ENCODE measurements around the gene ARFGAP3. TPM values are rescaled to one million over a fixed set of nuclear protein-coding genes. Genes with fewer than 3 reads are reported as not detected.

The ARFGAP3 gene
- total RNA-seq, 2 experiments from 2014 or later = 34.5 to 38.0 TPM

DNA sequence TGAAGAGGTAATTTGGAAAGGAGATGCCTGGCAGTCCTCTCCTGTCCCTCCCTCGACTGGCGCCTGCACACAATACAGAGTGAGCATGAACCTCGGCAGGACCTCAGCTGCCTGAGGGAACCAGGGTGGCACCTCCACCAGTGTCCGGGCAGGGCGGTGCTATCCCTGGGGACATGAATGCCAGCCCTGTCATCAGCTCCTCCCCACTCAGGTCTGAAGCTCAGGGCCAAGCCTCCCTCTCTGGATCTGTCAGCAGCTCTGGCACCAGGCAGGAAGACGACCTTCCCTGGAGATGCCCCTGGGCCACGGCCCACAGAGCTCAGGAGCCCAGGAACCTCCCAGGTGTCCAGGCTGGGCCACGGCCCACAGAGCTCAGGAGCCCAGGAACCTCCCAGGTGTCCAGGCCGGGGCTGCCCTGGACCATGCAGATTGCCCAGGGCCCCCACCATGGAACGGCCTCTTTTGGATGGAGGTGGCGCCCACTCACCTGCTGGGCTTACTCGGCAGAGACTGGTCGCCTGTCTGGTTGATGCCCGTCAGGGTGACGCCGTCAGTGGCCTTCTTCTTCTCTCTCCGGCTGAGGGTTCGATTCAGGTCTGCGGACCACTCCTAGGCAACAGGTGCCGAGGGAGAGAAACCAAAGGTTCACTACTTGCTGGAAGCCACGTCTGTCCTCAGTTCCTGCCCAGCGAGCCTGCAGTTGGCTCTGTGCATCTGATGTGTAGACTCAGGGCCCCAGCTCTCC, 21.7 kb upstream of the ARFGAP3 start:
- Mint-ChIP-seq H3K4me1 (no peaks in the 10 kb centered on the region), H3K9me3 (no peaks in the 10 kb centered on the region), H3K27ac (no peak overlapping the region), H3K4me3 (no peak overlapping the region), H3K27me3 (no peaks in the 10 kb centered on the region), H3K36me3 (no peaks in the 10 kb centered on the region)
- no peak for DNase-seq
- no peak for ATAC-seq (ENCODE audit: low read depth)
- POLR2A ChIA-PET = no interaction called here

DNA sequence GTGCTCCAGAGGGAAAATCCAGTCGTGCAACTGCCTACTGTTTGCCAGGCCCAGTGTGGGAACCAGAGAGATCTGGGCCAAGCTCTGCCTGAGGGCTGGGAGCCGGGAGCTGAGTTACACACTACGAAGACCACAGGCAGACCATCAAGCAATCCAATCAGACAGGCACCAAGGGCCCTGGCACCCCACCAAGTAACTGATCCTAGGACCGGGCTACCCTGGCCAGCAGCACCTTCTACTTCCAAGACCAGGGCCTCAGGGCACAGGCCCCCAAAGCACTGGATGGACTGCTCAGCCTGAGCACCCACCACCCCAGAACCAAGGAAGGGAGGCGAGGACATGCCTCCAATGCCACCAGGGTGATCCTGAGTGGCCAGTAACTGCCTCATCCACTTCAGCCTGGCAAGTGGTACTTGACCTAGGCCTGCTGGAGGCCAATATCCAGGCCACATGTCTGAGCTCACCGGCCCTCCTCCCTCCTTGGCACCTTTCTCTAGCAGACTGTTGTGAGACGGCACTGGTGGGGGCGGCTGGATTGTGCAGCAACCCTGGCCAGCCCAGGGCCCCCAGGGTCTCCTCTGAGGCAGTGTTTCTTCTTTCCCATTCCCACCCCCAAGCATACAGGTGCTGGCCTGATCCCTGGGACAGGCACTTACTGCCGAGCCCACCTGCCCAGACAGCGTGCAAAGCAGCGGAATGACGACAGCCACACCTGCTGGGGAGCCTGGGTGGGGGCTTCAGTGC, 20.7 kb upstream of the ARFGAP3 start:
- Mint-ChIP-seq H3K27me3 (no peaks in the 10 kb centered on the region), H3K36me3 (no peaks in the 10 kb centered on the region), H3K4me1 (no peaks in the 10 kb centered on the region), H3K27ac (no peak overlapping the region), H3K9me3 (no peaks in the 10 kb centered on the region), H3K4me3 (no peak overlapping the region)
- no peak for ATAC-seq (ENCODE audit: low read depth)
- POLR2A ChIA-PET = no interaction called here
- DNase-seq = no peak

DNA sequence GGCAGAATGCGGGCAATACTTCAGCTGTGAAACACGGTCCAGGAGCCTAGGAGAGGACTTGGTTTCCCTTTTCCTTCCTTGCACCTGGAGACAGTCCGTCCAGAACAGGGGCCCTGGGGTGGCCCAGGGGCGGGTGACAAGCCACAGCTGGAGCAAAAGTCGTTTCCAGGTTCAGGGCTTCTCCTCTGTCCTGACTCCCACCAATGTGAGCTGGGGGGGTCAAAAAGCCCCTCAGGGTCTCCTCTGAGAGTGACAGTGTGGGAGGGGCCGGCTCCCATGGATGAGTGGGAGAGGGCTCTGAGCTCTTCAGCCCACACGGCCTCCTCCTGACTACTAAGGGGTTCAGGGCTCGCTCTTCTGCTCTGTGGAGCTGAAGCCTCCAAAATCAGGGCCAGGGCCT, 20.1 kb upstream of the ARFGAP3 start:
- Mint-ChIP-seq H3K4me3 (no peak overlapping the region), H3K9me3 (no peaks in the 10 kb centered on the region), H3K36me3 (no peaks in the 10 kb centered on the region), H3K27me3 (no peaks in the 10 kb centered on the region), H3K4me1 (no peaks in the 10 kb centered on the region), H3K27ac (no peak overlapping the region)
- ATAC-seq (ENCODE audit: low read depth) (no peak), DNase-seq (no peak)
- POLR2A ChIA-PET = no interaction called here

DNA sequence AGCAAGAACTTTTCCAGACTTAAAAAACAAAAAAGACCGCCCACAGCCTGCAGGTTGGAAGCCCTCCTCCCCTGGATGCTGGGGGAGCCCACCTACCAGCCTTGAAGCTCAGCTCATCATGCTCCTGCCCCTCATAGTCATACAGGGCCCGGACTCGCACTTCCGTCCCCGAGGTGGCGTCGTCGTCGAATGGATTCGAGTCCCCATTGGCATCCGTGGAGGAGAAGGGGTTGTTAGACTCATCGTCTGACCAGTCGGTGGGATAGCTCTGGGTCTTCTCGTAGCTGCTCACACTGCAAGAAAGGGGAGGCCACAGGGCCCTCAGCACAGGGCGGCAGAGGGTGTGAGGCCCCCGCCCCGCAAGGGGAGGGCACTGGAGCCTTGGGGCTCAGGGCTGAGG, 19.0 kb upstream of the ARFGAP3 start:
- H3K27me3 Mint-ChIP-seq = no peaks in the 10 kb centered on the region
- no peak overlapping the region for H3K4me3 Mint-ChIP-seq
- H3K4me1 Mint-ChIP-seq = no peaks in the 10 kb centered on the region
- DNase-seq (no peak), ATAC-seq (ENCODE audit: low read depth) (no peak)
- POLR2A ChIA-PET = no interaction called here
- no peaks in the 10 kb centered on the region for H3K9me3 Mint-ChIP-seq
- H3K27ac Mint-ChIP-seq = no peak overlapping the region
- H3K36me3 Mint-ChIP-seq = no peaks in the 10 kb centered on the region

DNA sequence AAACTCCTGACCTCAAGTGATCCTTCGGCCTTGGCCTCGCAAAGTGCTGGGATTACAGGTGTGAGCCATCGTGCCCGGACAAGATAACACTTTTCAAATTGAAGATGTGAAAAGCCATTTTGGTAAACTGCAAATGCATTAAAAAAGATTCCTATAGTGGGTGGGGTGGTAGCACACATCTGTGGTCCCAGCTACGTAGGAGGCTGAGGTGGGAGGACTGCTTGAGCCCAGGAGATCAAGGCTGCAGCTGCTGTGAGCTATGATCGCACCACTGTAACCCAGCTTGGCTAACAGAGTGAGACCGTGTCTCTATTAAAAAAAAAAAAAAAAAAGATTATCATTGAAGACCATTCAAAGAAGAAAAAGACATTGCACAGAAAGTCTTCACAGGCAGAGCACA, 16.9 kb upstream of the ARFGAP3 start:
- DNase-seq (no peak), ATAC-seq (ENCODE audit: low read depth) (no peak)
- Mint-ChIP-seq H3K4me1 (no peaks in the 10 kb centered on the region), H3K4me3 (no peak overlapping the region), H3K36me3 (no peaks in the 10 kb centered on the region), H3K9me3 (no peaks in the 10 kb centered on the region), H3K27ac (no peak overlapping the region), H3K27me3 (no peaks in the 10 kb centered on the region)
- POLR2A ChIA-PET = interaction anchor here (1.1 kb wide), 1 partner anchor 25 kb away, joined by 3 read pairs; no protein-coding TSS in a partner anchor

DNA sequence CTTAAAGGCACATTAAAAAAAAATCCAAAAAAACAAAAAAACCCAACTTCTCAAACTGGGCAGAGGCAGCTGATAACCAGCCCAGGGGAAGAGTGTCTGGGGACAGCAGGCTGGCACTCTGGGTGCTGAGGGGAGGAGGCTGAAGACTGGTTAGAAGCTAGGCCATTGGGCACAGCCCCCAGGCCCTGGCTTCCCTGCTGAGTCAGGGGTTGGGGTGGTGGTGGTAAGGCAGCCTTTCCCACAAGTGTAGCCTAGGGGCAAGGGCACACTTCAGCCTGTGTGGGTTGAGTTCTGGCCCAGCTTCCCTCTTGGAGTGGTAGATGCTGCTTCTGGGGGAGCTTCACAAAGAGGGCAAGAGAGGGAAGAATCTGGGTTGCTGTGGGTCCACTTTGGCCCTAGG, 16.3 kb upstream of the ARFGAP3 start:
- H3K9me3 Mint-ChIP-seq = no peaks in the 10 kb centered on the region
- no peak overlapping the region for H3K4me3 Mint-ChIP-seq
- no peaks in the 10 kb centered on the region for H3K4me1 Mint-ChIP-seq
- no peaks in the 10 kb centered on the region for H3K36me3 Mint-ChIP-seq
- POLR2A ChIA-PET = interaction anchor here (1.1 kb wide), 1 partner anchor 24 kb away, joined by 3 read pairs; no protein-coding TSS in a partner anchor
- no peak overlapping the region for H3K27ac Mint-ChIP-seq
- H3K27me3 Mint-ChIP-seq = no peaks in the 10 kb centered on the region
- ATAC-seq (ENCODE audit: low read depth) = no peak
- no peak for DNase-seq

DNA sequence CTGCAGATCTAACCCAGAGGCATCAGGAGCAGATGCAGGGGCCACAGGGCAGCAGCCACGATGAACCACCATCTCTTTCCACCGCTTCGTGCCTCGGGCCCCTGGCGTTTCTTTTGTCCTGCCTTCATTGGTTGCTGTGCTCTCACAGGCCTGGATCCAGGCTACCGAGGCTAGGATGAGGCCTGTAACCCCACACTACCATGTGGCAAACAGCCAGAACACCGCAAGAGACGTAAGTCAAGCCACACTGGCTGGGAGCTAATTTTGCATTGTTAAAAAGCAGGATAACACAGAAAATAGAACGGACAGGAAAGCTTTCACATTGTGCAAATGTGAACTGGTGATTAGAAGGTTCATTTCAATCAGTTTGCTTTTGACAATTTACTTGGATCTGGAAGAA, 15.7 kb upstream of the ARFGAP3 start:
- H3K36me3 Mint-ChIP-seq = no peaks in the 10 kb centered on the region
- H3K9me3 Mint-ChIP-seq = no peaks in the 10 kb centered on the region
- no peaks in the 10 kb centered on the region for H3K4me1 Mint-ChIP-seq
- H3K27ac Mint-ChIP-seq = no peak overlapping the region
- POLR2A ChIA-PET = interaction anchor here (1.1 kb wide), 1 partner anchor 23 kb away, joined by 3 read pairs; no protein-coding TSS in a partner anchor
- no peak for DNase-seq
- H3K27me3 Mint-ChIP-seq = no peaks in the 10 kb centered on the region
- ATAC-seq (ENCODE audit: low read depth) = no peak
- H3K4me3 Mint-ChIP-seq = no peak overlapping the region

DNA sequence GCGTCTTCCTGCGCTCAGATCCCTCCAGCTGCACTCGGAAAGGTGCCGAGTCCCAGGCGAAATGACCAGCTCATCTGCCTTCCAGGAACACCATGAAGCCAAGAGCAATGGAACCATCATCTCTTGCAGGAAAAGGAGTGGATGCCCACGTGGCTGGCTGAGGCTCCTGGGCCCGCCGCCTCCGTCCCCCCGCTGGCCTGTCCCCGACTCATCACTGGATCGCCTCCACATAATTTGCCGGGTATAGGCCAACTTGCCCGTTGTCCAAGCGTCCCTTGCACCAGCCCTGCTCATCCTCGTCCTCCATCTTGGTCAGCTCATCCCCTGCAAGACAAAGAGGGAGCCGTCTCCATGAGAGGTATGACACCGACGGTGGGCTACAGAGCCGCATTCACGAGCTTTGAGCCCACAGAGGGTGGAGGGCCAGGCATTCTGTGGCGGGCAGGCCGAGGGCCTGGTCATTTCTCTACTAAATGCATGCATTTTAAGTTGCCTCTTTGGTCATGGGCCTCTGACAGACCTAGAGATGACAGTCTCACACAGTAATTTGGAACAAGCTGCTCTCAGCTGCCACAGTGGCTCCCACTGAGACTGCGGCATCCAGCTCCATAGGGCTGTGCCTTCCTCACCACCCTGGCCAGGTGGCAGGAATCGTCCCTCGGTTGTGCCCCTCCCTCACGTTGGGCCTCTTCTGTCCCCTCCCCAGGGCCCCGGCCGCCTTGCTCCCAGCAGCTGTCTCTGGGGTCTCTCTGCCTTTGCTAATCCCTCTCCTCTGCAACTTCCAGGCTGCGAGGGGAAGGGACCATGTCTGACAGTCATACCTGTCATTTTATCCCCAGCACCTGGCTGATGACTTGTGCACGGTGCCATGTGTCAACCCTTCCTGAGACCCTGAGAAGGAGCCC, 14.3 kb upstream of the ARFGAP3 start:
- ATAC-seq (ENCODE audit: low read depth) (no peak), DNase-seq (no peak)
- Mint-ChIP-seq H3K36me3 (no peaks in the 10 kb centered on the region), H3K4me1 (no peaks in the 10 kb centered on the region), H3K4me3 (no peak overlapping the region), H3K27me3 (no peaks in the 10 kb centered on the region), H3K9me3 (no peaks in the 10 kb centered on the region), H3K27ac (no peak overlapping the region)
- POLR2A ChIA-PET = interaction anchor here (1.1 kb wide), 1 partner anchor 257 kb away, joined by 3 read pairs; the partner anchor contains the start of gene POLDIP3

DNA sequence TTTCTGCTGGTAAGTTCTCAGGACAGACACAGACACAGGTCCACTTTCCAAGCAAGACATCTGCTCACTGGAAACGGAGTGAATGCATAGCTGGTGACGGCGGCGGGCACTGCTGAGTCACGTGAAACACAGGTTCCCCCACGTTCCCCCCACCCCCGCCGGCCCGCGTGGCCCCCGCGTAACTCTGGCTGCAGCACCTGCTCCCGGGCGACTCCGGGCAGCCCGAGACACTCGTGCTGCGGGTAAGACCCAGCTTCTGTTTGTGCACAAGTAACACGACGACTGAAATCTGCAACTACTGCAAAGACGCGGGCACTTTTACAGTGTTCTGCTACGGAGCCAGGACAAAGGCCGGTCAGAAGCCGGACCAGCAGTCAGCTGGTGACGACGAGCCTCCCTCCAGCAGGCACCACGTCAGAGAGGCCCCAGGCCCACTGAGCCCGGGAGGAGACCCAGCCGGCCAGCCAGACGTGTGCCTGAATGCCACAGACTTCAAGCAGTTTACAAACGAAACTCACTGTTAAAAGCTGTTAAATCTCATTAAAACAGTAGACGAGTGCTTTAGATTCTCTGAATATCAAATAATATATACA, 12.9 kb upstream of the ARFGAP3 start:
- Mint-ChIP-seq H3K27ac (no peak overlapping the region), H3K9me3 (no peaks in the 10 kb centered on the region), H3K4me1 (no peaks in the 10 kb centered on the region), H3K36me3 (no peaks in the 10 kb centered on the region), H3K4me3 (no peak overlapping the region), H3K27me3 (no peaks in the 10 kb centered on the region)
- POLR2A ChIA-PET = no interaction called here
- ATAC-seq (ENCODE audit: low read depth) (no peak), DNase-seq (no peak)

DNA sequence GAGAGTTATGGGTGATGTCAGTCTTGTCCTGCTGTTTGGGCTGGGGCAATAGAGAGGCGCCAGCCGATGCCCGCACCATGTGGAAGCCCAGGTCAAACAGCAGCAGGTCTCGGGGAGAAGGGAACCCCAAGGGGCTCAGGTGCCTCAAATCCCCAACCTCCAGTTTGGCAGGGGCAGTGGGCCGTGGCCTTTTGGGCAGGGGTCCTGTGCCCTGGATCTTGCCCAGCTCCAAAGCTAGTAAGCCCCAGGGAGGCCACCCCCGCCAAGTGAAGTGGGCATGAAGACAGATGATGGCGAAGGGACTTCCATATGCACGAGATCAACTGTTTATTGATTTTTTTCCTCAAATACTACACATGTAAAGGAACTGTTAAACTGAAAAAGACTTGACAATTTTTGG, 12.4 kb upstream of the ARFGAP3 start:
- Mint-ChIP-seq H3K4me1 (no peaks in the 10 kb centered on the region), H3K4me3 (no peak overlapping the region), H3K36me3 (no peaks in the 10 kb centered on the region), H3K27me3 (no peaks in the 10 kb centered on the region), H3K27ac (no peak overlapping the region), H3K9me3 (no peaks in the 10 kb centered on the region)
- ATAC-seq (ENCODE audit: low read depth) (no peak), DNase-seq (no peak)
- POLR2A ChIA-PET = no interaction called here

DNA sequence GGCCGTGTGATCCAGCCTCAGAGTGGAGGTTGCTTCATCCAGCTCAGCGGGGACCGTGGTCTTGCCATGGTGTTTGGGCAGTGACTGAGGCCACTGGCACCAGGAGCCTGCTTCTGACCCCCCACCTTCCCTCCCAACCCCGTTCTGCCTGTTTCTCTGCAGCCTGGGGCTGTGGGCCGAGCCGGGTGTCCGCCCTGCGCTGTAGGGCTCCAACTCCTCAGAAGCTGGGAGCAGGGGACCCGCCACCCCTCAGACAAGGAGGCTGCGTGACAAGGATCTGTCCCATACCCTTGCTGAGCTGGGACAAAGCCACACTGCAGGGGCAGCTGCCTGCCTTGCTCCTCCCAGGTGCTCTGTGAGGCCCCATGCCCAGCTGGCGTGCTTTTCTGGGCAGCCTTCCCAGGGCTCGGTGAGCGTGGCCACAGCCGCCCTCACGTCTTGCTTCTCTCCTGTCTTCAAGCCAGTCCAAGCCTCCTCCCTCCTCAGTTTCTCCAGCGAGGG, 11.7 kb upstream of the ARFGAP3 start:
- H3K9me3 Mint-ChIP-seq = no peaks in the 10 kb centered on the region
- no peak overlapping the region for H3K4me3 Mint-ChIP-seq
- no peak overlapping the region for H3K27ac Mint-ChIP-seq
- ATAC-seq (ENCODE audit: low read depth) (no peak), DNase-seq (no peak)
- H3K27me3 Mint-ChIP-seq = no peaks in the 10 kb centered on the region
- H3K36me3 Mint-ChIP-seq = peaks cover under 1% of the 10 kb centered on the region
- POLR2A ChIA-PET = no interaction called here
- H3K4me1 Mint-ChIP-seq = peaks cover under 1% of the 10 kb centered on the region

DNA sequence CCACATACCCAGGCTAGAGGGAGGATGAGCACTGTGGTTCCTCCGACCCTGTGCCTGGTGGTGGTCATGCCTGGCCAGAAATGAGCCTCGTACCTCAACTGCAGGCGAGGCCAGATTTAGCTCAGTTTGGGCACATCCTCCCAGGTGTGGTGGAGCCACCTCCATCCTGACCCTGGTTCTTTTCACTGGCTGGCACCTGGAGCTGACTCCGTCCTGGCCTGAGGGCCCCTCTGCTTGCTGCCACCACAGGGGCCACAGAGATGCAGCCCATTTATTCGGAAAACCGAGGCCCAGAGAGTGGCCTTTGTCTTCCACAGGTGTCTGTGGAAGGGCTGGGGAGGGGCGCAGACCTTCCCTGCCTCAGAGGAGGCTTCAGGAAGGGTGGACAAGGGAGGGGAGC, 9.0 kb upstream of the ARFGAP3 start:
- Mint-ChIP-seq H3K36me3 (peaks cover 7% of the 10 kb centered on the region), H3K27ac (no peak overlapping the region), H3K4me3 (no peak overlapping the region), H3K27me3 (no peaks in the 10 kb centered on the region), H3K4me1 (peaks cover 7% of the 10 kb centered on the region), H3K9me3 (peaks cover 3% of the 10 kb centered on the region)
- DNase-seq = no peak
- POLR2A ChIA-PET = interaction anchor here (1.0 kb wide), 1 partner anchor 10 kb away, joined by 3 read pairs; no protein-coding TSS in a partner anchor
- ATAC-seq (ENCODE audit: low read depth) = no peak

DNA sequence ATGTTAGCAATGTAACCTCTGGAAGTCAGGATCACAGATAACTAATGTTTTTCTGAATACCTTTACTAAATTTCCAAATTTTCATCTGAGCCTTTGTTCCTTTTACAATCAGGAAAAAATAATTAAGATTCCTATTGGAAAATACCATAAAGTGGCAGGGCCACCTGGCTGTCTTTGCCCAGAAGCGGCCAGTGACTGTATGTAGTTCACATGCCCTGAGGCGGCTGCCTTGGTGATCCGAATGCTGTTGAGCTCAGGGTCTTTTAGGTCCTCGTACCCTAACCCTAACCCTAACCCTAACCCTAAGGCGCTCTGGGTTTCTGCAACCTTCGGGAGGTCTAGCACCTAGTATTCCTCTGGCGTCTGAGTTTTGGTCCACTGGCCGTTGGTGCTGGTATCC, 8.5 kb upstream of the ARFGAP3 start:
- POLR2A ChIA-PET = no interaction called here
- ATAC-seq (ENCODE audit: low read depth) = no peak
- no peak overlapping the region for H3K27ac Mint-ChIP-seq

More for the DNA sequence above, 8.5 kb upstream of the ARFGAP3 start:
- Mint-ChIP-seq H3K4me1 (peaks cover 7% of the 10 kb centered on the region), H3K9me3 (peaks cover 3% of the 10 kb centered on the region), H3K4me3 (no peak overlapping the region), H3K27me3 (no peaks in the 10 kb centered on the region), H3K36me3 (peaks cover 7% of the 10 kb centered on the region)
- DNase-seq = no peak
